ENCODE measurements around the gene EFHC1.

GRCh38 chr6:52438926-52439325 lies 18.8 kb downstream of the EFHC1 start:
- TF ChIP-seq, protein P1, sequence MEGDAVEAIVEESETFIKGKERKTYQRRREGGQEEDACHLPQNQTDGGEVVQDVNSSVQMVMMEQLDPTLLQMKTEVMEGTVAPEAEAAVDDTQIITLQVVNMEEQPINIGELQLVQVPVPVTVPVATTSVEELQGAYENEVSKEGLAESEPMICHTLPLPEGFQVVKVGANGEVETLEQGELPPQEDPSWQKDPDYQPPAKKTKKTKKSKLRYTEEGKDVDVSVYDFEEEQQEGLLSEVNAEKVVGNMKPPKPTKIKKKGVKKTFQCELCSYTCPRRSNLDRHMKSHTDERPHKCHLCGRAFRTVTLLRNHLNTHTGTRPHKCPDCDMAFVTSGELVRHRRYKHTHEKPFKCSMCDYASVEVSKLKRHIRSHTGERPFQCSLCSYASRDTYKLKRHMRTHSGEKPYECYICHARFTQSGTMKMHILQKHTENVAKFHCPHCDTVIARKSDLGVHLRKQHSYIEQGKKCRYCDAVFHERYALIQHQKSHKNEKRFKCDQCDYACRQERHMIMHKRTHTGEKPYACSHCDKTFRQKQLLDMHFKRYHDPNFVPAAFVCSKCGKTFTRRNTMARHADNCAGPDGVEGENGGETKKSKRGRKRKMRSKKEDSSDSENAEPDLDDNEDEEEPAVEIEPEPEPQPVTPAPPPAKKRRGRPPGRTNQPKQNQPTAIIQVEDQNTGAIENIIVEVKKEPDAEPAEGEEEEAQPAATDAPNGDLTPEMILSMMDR (IDR thresholded peaks at IDR 0.05; ENCODE audit: poor library complexity, severe bottlenecking) = no peak
- no peak for TF ChIP-seq EZH2 (IDR thresholded peaks at IDR 0.05; ENCODE audit: borderline replicate concordance, insufficient read depth, low read length, poor library complexity, severe bottlenecking)
- TF ChIP-seq POLR2AphosphoS5 (IDR thresholded peaks at IDR 0.05) = no peak
- TF ChIP-seq MXI1 (conservative IDR thresholded peaks at IDR 0.05; ENCODE audit: poor library complexity, severe bottlenecking) = no peak

Measured in neural cell (in vitro differentiated cells).